Measurements from ENCODE around the gene FAM131A.

GRCh38 chr3:184300378-184300720 is 37.1 kb upstream of the FAM131A start:
- no peak for TF ChIP-seq POLR2A (IDR thresholded peaks at IDR 0.05; ENCODE audit: low read depth, low read length)
- no peak for TF ChIP-seq TAF1 (IDR thresholded peaks at IDR 0.05; ENCODE audit: borderline replicate concordance, low read depth, low read length)
- TF ChIP-seq POLR2AphosphoS5 (IDR thresholded peaks at IDR 0.05; ENCODE audit: low read depth, low read length), result no peak

All from GM12892 (cell line).